Measurements from ENCODE around the gene ENDOV. TPM values are rescaled to one million over a fixed set of nuclear protein-coding genes. Genes with fewer than 3 reads are reported as not detected.

Gene ENDOV
- total RNA-seq, 2 donors from 2014 or later, result 8.3 to 17.5 TPM

- DNase-seq, result peak in 1 of 4 donors; percentile 35
- TF ChIP-seq CTCF (IDR thresholded peaks at IDR 0.05), result no peak
- TF ChIP-seq POLR2A (IDR thresholded peaks at IDR 0.05), result no peak
- intact Hi-C loops (cut with DNase I), result no loop called here
- H3K27me3 ChIP-seq, result peaks cover 0 to 29% of the 10 kb centered on the region in 2 donors
- H3K4me1 ChIP-seq, result peaks cover 24% of the 10 kb centered on the region
- 30 to 32% methylated on average over 5 to 20 of the region's 21 CpGs for WGBS, 2 donors
- no peak for ATAC-seq
- H3K27ac ChIP-seq, result no peak overlapping the region
- H3K36me3 ChIP-seq (replicated peaks in 1 of 2; ENCODE audit: insufficient read depth in 1 of 2, low read depth in 2 of 2), result no peaks in the 10 kb centered on the region
- no peak overlapping the region for H3K4me3 ChIP-seq
- no peaks in the 10 kb centered on the region for H3K9me3 ChIP-seq
Measured at GRCh38 chr17:80481284-80482057, 66.5 kb downstream of the ENDOV start.

DNA sequence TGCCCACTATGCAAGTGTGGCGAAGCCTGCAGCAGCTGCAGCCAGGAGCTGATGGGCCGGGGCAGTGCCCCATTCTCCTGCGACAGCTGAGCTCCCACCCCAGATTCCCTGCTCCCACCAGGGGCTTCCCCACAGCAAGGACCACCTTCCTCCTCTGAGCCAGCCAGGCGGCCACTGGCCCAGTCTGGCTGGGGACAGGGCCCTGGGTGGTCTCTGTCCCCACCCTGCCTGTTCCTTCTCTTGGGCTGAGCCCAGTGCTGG, 67.0 kb downstream of the ENDOV start:
- Histone ChIP-seq H3K4me1 (peaks cover 19% of the 10 kb centered on the region), H3K36me3 (replicated peaks in 1 of 2; ENCODE audit: insufficient read depth in 1 of 2, low read depth in 2 of 2) (no peaks in the 10 kb centered on the region), H3K27me3 (peaks cover 0 to 26% of the 10 kb centered on the region in 2 donors), H3K9me3 (no peaks in the 10 kb centered on the region), H3K27ac (no peak overlapping the region), H3K4me3 (no peak overlapping the region)
- intact Hi-C loops (cut with DNase I), result no loop called here
- TF ChIP-seq CTCF (IDR thresholded peaks at IDR 0.05), result no peak
- no peak for TF ChIP-seq POLR2A (IDR thresholded peaks at IDR 0.05)
- WGBS, 2 donors, result 77% methylated on average over 4 of the region's 4 CpGs; no CpG with 5 or more reads in 1 of the 2 donors
- DNase-seq, result no peak
- no peak for ATAC-seq

DNA sequence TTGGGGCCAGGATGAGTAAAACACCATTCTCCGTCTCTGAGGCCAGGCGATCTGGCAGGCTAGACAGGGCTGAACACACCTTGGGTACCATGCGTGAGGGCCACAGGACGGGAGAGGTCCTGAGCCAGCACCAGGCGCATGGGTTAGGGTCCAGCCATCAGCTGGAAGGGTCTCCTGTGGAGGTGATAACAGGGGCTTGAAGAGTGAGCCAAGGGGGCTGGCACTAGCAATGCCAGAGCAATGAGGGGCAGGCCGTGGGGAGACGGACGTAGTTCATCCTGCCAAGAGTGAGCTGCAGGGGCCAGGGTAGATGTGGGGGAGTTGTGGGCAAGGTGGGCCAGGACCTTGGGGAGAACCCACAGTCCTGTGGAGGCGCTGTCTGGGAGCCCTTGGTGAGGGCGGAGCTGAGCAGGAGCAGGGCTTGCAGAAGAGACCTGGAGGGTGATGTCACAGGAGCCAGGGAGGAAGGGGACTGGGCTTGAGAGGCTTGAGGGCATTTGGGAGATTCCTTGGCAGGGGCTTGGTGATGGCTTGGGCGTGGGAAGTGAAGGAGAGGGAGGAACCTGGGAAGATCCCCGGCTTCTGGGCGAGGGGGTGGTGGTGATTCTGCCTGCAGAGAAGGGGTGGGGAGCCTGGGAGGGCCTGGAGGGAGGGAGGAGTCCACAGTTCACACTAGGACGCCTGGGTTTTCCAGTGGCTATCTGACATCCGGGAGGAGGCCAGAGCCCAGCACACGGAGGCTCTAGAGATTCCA, 67.8 kb downstream of the ENDOV start:
- no peak for TF ChIP-seq CTCF (IDR thresholded peaks at IDR 0.05)
- TF ChIP-seq POLR2A (IDR thresholded peaks at IDR 0.05), result no peak
- H3K36me3 ChIP-seq (replicated peaks in 1 of 2; ENCODE audit: insufficient read depth in 1 of 2, low read depth in 2 of 2), result no peaks in the 10 kb centered on the region
- DNase-seq, result no peak
- no peak overlapping the region for H3K27ac ChIP-seq
- WGBS, 2 donors, result 62 to 66% methylated on average over 14 to 16 of the region's 16 CpGs
- no peak for ATAC-seq
- H3K27me3 ChIP-seq, result peaks cover 0 to 21% of the 10 kb centered on the region in 2 donors
- intact Hi-C loops (cut with DNase I), result no loop called here
- peaks cover 11% of the 10 kb centered on the region for H3K4me1 ChIP-seq
- H3K9me3 ChIP-seq, result no peaks in the 10 kb centered on the region
- no peak overlapping the region for H3K4me3 ChIP-seq

DNA sequence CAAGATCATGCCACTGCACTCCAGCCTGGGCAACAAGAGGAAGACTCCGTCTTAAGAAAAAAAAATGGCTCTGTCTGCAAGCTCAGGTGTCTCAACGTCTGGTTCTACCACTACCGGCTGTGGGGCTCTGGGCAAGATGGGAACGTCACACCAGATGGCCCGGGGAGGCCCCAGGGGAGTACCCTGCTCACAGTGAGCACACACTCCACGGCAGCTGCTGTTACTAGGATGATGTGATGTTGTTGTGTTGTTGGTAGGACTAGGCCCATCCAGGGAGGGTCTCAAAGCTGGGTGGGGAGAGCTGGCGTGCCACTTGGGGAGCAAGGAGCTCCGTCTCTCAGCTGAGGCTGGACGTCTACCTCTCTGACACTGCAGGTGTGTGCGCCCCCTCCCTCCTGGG, 70.9 kb downstream of the ENDOV start:
- intact Hi-C loops (cut with DNase I), result no loop called here
- DNase-seq (no peak), ATAC-seq (no peak)
- WGBS, 2 donors, result 44 to 68% methylated on average over 1 to 10 of the region's 10 CpGs
- H3K36me3 ChIP-seq (replicated peaks in 1 of 2; ENCODE audit: insufficient read depth in 1 of 2, low read depth in 2 of 2), result no peaks in the 10 kb centered on the region
- no peaks in the 10 kb centered on the region for H3K9me3 ChIP-seq
- H3K27me3 ChIP-seq, result peaks cover 0 to 5% of the 10 kb centered on the region in 2 donors
- H3K4me3 ChIP-seq, result no peak overlapping the region
- no peaks in the 10 kb centered on the region for H3K4me1 ChIP-seq
- TF ChIP-seq CTCF (IDR thresholded peaks at IDR 0.05) (no peak), POLR2A (IDR thresholded peaks at IDR 0.05) (no peak)
- no peak overlapping the region for H3K27ac ChIP-seq

Data from body of pancreas (tissue), 4 donors.